ENCODE data around the gene C4BPB. TPM values are rescaled to one million over a fixed set of nuclear protein-coding genes. Genes with fewer than 3 reads are reported as not detected.

The C4BPB gene
- total RNA-seq, 1 experiment from 2014 or later = not detected

DNA sequence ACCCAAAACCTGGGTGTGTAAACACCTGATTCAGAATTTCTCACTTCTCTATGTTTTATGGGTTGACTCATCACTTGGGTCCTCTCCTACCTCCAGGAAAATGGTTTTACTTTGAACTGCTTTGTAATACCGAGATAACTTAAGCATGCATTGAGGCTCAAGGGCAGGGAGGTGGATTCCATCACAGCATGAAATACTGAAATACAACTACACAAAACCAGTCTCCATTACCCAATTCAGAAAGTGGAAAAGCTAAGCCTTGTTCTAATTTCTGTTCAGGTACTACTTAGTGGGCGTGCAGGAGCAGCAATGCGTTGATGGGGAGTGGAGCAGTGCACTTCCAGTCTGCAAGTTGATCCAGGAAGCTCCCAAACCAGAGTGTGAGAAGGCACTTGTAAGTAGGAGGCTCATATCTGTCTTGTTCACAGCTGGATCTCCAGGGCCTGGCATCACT, 9.2 kb downstream of the C4BPB start:
- POLR2A ChIA-PET (ENCODE audit: unreplicated experiment) = no interaction called here
- no peaks in the 10 kb centered on the region for H4K20me1 ChIP-seq (ENCODE audit: low read length)
- peak; percentile 93 for ATAC-seq
- TF ChIP-seq, protein P1, sequence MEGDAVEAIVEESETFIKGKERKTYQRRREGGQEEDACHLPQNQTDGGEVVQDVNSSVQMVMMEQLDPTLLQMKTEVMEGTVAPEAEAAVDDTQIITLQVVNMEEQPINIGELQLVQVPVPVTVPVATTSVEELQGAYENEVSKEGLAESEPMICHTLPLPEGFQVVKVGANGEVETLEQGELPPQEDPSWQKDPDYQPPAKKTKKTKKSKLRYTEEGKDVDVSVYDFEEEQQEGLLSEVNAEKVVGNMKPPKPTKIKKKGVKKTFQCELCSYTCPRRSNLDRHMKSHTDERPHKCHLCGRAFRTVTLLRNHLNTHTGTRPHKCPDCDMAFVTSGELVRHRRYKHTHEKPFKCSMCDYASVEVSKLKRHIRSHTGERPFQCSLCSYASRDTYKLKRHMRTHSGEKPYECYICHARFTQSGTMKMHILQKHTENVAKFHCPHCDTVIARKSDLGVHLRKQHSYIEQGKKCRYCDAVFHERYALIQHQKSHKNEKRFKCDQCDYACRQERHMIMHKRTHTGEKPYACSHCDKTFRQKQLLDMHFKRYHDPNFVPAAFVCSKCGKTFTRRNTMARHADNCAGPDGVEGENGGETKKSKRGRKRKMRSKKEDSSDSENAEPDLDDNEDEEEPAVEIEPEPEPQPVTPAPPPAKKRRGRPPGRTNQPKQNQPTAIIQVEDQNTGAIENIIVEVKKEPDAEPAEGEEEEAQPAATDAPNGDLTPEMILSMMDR (conservative IDR thresholded peaks at IDR 0.05; ENCODE audit: low read depth, low read length) = no peak
- TF ChIP-seq EZH2phosphoT487 (IDR thresholded peaks at IDR 0.05; ENCODE audit: borderline replicate concordance, low read length) = no peak
- TF ChIP-seq EZH2 (IDR thresholded peaks at IDR 0.05; ENCODE audit: low read length, unreplicated experiment) = no peak
- no peak overlapping the region for H3K4me3 ChIP-seq (ENCODE audit: low read length)
- H3K27me3 ChIP-seq (ENCODE audit: low read length) = peaks cover 12% of the 10 kb centered on the region
- no peaks in the 10 kb centered on the region for H3F3A ChIP-seq (ENCODE audit: low read length, unreplicated experiment)
- DNase-seq = peak; percentile 89
- H3K27ac ChIP-seq (ENCODE audit: low read length) = no peak overlapping the region
- no peaks in the 10 kb centered on the region for H3K36me3 ChIP-seq (ENCODE audit: low read depth, low read length)
- no peaks in the 10 kb centered on the region for H3K9me2 ChIP-seq (replicated peaks; ENCODE audit: low read length)
- H3K9me3 ChIP-seq (ENCODE audit: low read length) = no peaks in the 10 kb centered on the region
- no peaks in the 10 kb centered on the region for H3K79me2 ChIP-seq (ENCODE audit: low read length)
- H3K4me2 ChIP-seq (ENCODE audit: low read length) = peak overlapping the region; percentile 14; the same call in 1 of the 2 replicates
- no TSS peak for BruUV-seq (replicated peaks)
- CTCF ChIA-PET = no interaction called here
- intact Hi-C loops (cut with micrococcal nuclease) = no loop called here
- H3K4me1 ChIP-seq (ENCODE audit: insufficient read depth, low read length) = peaks cover 9% of the 10 kb centered on the region
- H3K9ac ChIP-seq (ENCODE audit: low read length) = no peak overlapping the region
- H2AFZ ChIP-seq (ENCODE audit: low read length) = no peak overlapping the region

DNA sequence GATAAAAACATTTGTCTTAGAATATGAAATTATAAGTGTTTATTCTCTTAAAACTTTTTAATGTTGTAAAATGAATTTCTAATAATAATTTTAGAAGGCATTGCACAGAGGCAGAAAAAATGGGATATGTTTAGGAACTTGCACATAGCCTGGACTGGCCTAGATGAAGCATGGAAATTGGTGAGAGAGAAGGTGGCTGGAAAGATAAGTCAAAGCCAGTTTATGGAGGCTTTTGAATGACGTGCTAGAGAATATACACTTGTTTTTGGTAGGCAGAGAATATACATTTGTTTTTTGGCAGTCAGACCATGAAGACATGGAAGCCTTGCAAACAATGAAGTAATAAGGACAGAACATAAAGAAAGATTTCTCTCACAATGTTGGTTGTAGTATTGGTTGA, 13.1 kb downstream of the C4BPB start:
- H3K36me3 ChIP-seq (ENCODE audit: low read depth, low read length) = no peaks in the 10 kb centered on the region
- no peak overlapping the region for H3K4me2 ChIP-seq (ENCODE audit: low read length)
- no peak overlapping the region for H3K27ac ChIP-seq (ENCODE audit: low read length)
- no peaks in the 10 kb centered on the region for H3K79me2 ChIP-seq (ENCODE audit: low read length)
- no peak overlapping the region for H3K9ac ChIP-seq (ENCODE audit: low read length)
- H4K20me1 ChIP-seq (ENCODE audit: low read length) = no peaks in the 10 kb centered on the region
- H3K4me1 ChIP-seq (ENCODE audit: insufficient read depth, low read length) = peaks cover 9% of the 10 kb centered on the region
- no peaks in the 10 kb centered on the region for H3F3A ChIP-seq (ENCODE audit: low read length, unreplicated experiment)
- peaks cover 36% of the 10 kb centered on the region for H3K27me3 ChIP-seq (ENCODE audit: low read length)
- no peak overlapping the region for H2AFZ ChIP-seq (ENCODE audit: low read length)
- H3K9me3 ChIP-seq (ENCODE audit: low read length) = no peaks in the 10 kb centered on the region
- DNase-seq (no peak), ATAC-seq (no peak)
- H3K9me2 ChIP-seq (replicated peaks; ENCODE audit: low read length) = no peaks in the 10 kb centered on the region
- BruUV-seq (replicated peaks) = no TSS peak
- TF ChIP-seq EZH2phosphoT487 (IDR thresholded peaks at IDR 0.05; ENCODE audit: borderline replicate concordance, low read length) (no peak), EZH2 (IDR thresholded peaks at IDR 0.05; ENCODE audit: low read length, unreplicated experiment) (no peak)
- TF ChIP-seq, protein P1 (conservative IDR thresholded peaks at IDR 0.05; ENCODE audit: low read depth, low read length) = no peak
- H3K4me3 ChIP-seq (ENCODE audit: low read length) = no peak overlapping the region
- ChIA-PET POLR2A (ENCODE audit: unreplicated experiment) (interaction anchor here (0.7 kb wide), 1 partner anchor 193 kb away, joined by 5 read pairs; no protein-coding TSS in a partner anchor), CTCF (no interaction called here)
- intact Hi-C loops (cut with micrococcal nuclease) = no loop called here

DNA sequence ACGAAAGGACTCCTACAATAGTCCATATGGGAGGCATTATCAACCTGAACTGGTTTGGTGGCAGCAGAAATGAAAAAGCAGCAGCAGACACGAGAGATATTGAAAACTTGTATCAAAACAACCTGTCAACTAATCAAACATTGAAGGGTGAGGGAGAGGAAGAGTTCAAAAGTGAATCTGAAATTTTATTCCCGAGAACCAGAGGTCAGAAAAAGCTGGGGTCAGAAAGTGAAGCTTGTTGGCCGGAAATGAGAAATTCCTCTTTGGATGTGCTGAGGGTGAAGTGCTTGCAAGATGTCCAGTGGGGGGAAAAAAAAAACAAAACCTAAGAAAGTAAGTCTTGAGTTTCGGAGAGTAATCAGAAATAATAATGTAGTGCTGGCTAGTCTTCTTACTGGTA, 13.5 kb downstream of the C4BPB start:
- Histone ChIP-seq H3K4me3 (ENCODE audit: low read length) (no peak overlapping the region), H3K9me3 (ENCODE audit: low read length) (no peaks in the 10 kb centered on the region), H3K9ac (ENCODE audit: low read length) (no peak overlapping the region), H3K27me3 (ENCODE audit: low read length) (peaks cover 36% of the 10 kb centered on the region), H3K36me3 (ENCODE audit: low read depth, low read length) (no peaks in the 10 kb centered on the region), H3K4me2 (ENCODE audit: low read length) (no peak overlapping the region), H3F3A (ENCODE audit: low read length, unreplicated experiment) (no peaks in the 10 kb centered on the region), H3K27ac (ENCODE audit: low read length) (no peak overlapping the region), H4K20me1 (ENCODE audit: low read length) (no peaks in the 10 kb centered on the region), H2AFZ (ENCODE audit: low read length) (no peak overlapping the region), H3K79me2 (ENCODE audit: low read length) (no peaks in the 10 kb centered on the region), H3K9me2 (replicated peaks; ENCODE audit: low read length) (no peaks in the 10 kb centered on the region), H3K4me1 (ENCODE audit: insufficient read depth, low read length) (peaks cover 9% of the 10 kb centered on the region)
- TF ChIP-seq EZH2 (IDR thresholded peaks at IDR 0.05; ENCODE audit: low read length, unreplicated experiment) (no peak), EZH2phosphoT487 (IDR thresholded peaks at IDR 0.05; ENCODE audit: borderline replicate concordance, low read length) (no peak)
- TF ChIP-seq, protein P1 (conservative IDR thresholded peaks at IDR 0.05; ENCODE audit: low read depth, low read length) = no peak
- ATAC-seq = no peak
- POLR2A ChIA-PET (ENCODE audit: unreplicated experiment) = interaction anchor here (0.7 kb wide), 1 partner anchor 192 kb away, joined by 5 read pairs; no protein-coding TSS in a partner anchor
- BruUV-seq (replicated peaks) = no TSS peak
- no peak for DNase-seq
- intact Hi-C loops (cut with micrococcal nuclease) = no loop called here
- CTCF ChIA-PET = no interaction called here
